T-helper 2 cell treated with Interferon-gamma antibody and Interleukin-4, amounts not matched to agents 5 μg/mL and 100 μg/mL, for 36 hours (primary cell): ENCODE data around the gene TMEM82.

Source experiments
- DNase-seq: peaks from one replicate; pipeline ENCODE4 v3.0.0; 2021; ENCODE audit warnings: low spot score
- H3K27ac Mint-ChIP-seq: one replicate; pipeline ENCODE4 v1.8.0; 2021; ENCODE audit warnings: mild to moderate bottlenecking, mixed read lengths
- H3K27me3 Mint-ChIP-seq: one replicate; pipeline ENCODE4 v1.8.0; 2021; ENCODE audit warnings: low read depth, mixed read lengths
- H3K36me3 Mint-ChIP-seq: one replicate; pipeline ENCODE4 v1.8.0; 2021; ENCODE audit warnings: low read depth, mixed read lengths
- H3K4me1 Mint-ChIP-seq: one replicate; pipeline ENCODE4 v1.8.0; 2021; ENCODE audit warnings: low read depth, mixed read lengths
- H3K4me3 Mint-ChIP-seq: one replicate; pipeline ENCODE4 v1.8.0; 2022; ENCODE audit warnings: mild to moderate bottlenecking, moderate library complexity, mixed read lengths
- H3K9me3 Mint-ChIP-seq: one replicate; pipeline ENCODE4 v1.8.0; 2021; ENCODE audit warnings: mixed read lengths

Gene TMEM82

GRCh38 chr1:15761366-15762128 lies 19.2 kb downstream of the TMEM82 start:
- Mint-ChIP-seq H3K27ac (no peak overlapping the region), H3K27me3 (peaks cover 37% of the 10 kb centered on the region), H3K4me1 (peaks cover 4% of the 10 kb centered on the region), H3K36me3 (no peaks in the 10 kb centered on the region), H3K9me3 (no peaks in the 10 kb centered on the region), H3K4me3 (no peak overlapping the region)
- no peak for DNase-seq

DNA sequence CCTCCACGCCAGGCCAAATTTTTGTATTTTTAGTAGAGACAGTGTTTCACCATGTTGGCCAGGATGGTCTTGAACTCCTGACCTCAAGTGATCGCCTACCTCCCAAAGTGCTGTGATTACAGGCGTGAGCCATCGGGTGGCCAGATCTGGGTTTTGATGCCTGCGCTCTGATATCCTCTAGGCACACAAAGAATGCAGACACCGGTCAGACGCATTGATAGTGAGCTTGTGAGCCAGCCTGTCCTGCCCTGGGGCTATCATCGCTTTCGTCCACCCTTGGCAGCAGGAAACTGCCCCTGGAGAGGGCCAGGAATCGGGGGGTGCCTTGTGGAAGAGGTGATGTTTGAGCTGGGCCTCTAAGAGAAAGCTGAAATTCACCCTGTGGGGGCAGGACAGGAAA lies 20.2 kb downstream of the TMEM82 start:
- H3K4me3 Mint-ChIP-seq: no peak overlapping the region
- no peak for DNase-seq
- H3K36me3 Mint-ChIP-seq: no peaks in the 10 kb centered on the region
- peaks cover 27% of the 10 kb centered on the region for H3K27me3 Mint-ChIP-seq
- peaks cover 2% of the 10 kb centered on the region for H3K4me1 Mint-ChIP-seq
- no peak overlapping the region for H3K27ac Mint-ChIP-seq
- no peaks in the 10 kb centered on the region for H3K9me3 Mint-ChIP-seq

DNA sequence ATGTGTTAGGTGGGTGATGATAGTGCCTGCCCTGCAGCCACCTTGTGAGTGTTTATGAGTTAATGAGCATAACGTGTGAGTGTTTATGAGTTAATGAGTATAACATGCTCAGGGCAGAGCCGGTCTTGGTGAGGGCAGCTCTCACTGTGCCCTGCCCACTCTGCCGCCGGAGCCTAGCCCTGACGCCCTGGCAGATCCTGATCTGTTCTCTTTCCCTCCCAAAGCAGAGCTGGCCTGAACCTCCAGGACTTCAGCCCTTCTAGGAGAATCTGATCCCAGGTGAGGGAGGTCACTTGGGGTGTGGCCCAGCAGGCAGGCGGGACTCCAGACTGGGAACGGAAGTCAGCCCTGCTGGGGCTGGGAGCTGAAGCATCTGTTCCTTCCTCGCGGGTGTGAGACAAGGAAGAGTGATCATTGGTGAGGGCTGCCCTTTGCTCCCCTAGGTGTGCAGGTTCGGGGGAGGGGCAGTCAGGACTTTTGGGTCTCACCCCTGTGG lies 22.0 kb downstream of the TMEM82 start:
- Mint-ChIP-seq H3K36me3 (no peaks in the 10 kb centered on the region), H3K27ac (no peak overlapping the region), H3K27me3 (peaks cover 23% of the 10 kb centered on the region)

DNA sequence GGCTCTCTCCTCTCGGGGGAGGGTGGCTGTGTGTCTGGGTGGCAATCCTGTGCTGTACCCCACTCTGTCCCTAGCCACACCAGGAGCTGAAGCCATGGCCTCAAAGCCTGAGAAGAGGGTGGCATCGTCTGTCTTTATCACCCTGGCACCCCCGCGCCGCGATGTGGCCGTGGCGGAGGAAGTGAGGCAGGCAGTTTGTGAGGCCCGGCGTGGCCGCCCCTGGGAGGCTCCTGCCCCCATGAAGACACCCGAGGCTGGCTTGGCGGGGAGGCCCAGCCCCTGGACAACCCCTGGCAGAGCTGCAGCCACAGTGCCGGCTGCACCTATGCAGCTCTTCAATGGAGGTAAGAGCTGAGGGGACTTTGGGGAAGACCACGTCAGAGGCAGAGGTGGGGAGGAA lies 22.6 kb downstream of the TMEM82 start:
- Mint-ChIP-seq H3K27ac (no peak overlapping the region), H3K27me3 (peaks cover 17% of the 10 kb centered on the region), H3K4me3 (no peak overlapping the region), H3K36me3 (no peaks in the 10 kb centered on the region), H3K4me1 (no peaks in the 10 kb centered on the region), H3K9me3 (no peaks in the 10 kb centered on the region)
- no peak for DNase-seq

More for the DNA sequence above, 22.0 kb downstream of the TMEM82 start:
- H3K4me1 Mint-ChIP-seq: no peaks in the 10 kb centered on the region
- no peaks in the 10 kb centered on the region for H3K9me3 Mint-ChIP-seq
- no peak overlapping the region for H3K4me3 Mint-ChIP-seq
- no peak for DNase-seq

DNA sequence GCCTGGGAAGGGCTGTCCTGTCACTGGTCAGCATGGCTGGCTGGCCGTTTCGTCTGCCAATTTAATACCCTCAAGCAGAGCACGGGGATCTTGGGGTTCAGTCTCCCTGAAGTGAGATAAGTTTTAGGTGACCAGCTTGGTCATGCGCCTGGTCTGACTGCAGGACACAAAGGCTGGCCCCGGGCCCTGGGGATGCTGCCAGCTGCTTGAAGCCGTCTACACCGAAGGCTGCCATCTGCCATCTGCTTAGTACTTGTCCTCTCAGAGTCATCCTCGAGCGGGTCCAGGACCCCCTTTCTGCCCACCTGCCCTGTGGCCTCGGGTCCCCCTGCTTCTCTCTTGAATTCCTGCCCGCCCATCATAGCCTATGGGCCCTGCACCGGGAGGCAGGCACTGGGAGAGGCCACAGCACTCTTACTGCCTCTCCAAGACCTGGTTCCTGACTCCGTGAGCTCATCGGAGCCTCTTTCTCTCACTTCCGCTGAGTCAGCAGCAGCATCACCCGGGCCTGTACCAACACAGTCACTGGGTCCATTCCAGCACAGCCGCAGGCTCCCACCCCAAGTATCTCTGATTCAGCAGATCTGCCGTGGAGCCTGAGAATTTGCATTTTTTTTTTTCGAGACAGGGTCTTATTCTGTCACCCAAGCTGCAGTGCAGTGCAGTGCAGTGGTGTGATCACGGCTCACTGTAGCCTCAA lies 23.3 kb downstream of the TMEM82 start:
- H3K36me3 Mint-ChIP-seq: no peaks in the 10 kb centered on the region
- no peak overlapping the region for H3K27ac Mint-ChIP-seq
- no peak for DNase-seq
- no peaks in the 10 kb centered on the region for H3K9me3 Mint-ChIP-seq
- no peaks in the 10 kb centered on the region for H3K4me1 Mint-ChIP-seq
- no peak overlapping the region for H3K4me3 Mint-ChIP-seq
- H3K27me3 Mint-ChIP-seq: peaks cover 12% of the 10 kb centered on the region

- H3K36me3 Mint-ChIP-seq: no peaks in the 10 kb centered on the region
- H3K9me3 Mint-ChIP-seq: no peaks in the 10 kb centered on the region
- H3K4me3 Mint-ChIP-seq: no peak overlapping the region
- H3K4me1 Mint-ChIP-seq: no peaks in the 10 kb centered on the region
- peaks cover 3% of the 10 kb centered on the region for H3K27me3 Mint-ChIP-seq
- no peak overlapping the region for H3K27ac Mint-ChIP-seq
- DNase-seq: no peak
Measured at GRCh38 chr1:15767941-15768340, 25.6 kb downstream of the TMEM82 start.

DNA sequence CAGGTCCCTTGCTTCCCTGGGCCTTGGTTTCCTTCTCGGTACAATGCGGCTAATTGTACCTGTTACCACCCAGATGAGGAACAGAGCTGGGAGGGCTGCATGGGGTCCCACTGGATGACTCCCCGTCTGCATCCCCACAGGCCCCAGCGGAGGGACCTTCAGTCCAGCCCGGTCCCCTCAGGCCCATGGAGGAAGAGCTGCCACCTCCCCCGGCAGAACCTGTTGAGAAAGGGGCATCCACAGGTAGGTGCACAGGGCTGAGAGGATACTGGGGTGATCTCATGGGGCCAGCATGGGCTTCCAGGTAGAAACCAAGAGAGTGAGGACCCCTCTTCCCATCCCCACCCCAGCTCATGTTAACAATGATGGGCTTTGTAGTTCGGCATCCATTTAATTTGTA lies 26.1 kb downstream of the TMEM82 start:
- Mint-ChIP-seq H3K9me3 (no peaks in the 10 kb centered on the region), H3K4me3 (no peak overlapping the region), H3K36me3 (no peaks in the 10 kb centered on the region), H3K27me3 (peaks cover 3% of the 10 kb centered on the region), H3K4me1 (no peaks in the 10 kb centered on the region), H3K27ac (no peak overlapping the region)
- DNase-seq: no peak

DNA sequence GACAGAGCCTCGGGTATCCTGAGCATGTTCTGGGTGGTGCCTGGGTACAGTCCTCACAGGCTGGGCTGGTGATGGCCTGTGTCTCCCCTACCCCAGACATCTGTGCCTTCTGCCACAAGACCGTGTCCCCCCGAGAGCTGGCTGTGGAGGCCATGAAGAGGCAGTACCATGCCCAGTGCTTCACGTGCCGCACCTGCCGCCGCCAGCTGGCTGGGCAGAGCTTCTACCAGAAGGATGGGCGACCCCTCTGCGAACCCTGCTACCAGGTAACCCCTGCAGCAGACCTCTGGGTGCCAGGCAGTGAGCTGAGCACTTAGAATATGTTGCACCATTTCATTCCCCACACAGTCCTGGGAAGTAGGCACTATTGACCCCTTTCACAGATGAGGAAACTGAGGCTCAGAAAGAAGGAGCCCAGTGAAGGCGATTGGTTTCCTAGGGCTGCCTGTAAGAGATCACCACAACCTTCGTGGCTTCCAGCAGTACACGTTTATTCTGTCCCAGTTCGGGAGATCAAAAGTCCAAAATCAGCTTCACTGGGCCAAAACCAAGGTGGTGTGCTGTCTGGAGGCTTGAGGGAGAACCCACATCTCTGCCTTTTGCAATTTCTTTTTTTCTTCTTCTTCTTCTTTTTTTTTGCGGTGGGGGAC lies 28.1 kb downstream of the TMEM82 start:
- H3K4me3 Mint-ChIP-seq: no peak overlapping the region
- no peaks in the 10 kb centered on the region for H3K9me3 Mint-ChIP-seq
- H3K36me3 Mint-ChIP-seq: no peaks in the 10 kb centered on the region
- no peaks in the 10 kb centered on the region for H3K4me1 Mint-ChIP-seq
- H3K27me3 Mint-ChIP-seq: peaks cover 3% of the 10 kb centered on the region
- DNase-seq: no peak
- no peak overlapping the region for H3K27ac Mint-ChIP-seq

GRCh38 chr1:15771836-15772515 lies 29.7 kb downstream of the TMEM82 start:
- Mint-ChIP-seq H3K27me3 (peaks cover 3% of the 10 kb centered on the region), H3K36me3 (no peaks in the 10 kb centered on the region), H3K27ac (no peak overlapping the region), H3K4me3 (no peak overlapping the region), H3K9me3 (no peaks in the 10 kb centered on the region), H3K4me1 (no peaks in the 10 kb centered on the region)
- DNase-seq: no peak

- H3K36me3 Mint-ChIP-seq: no peaks in the 10 kb centered on the region
- no peaks in the 10 kb centered on the region for H3K4me1 Mint-ChIP-seq
- no peaks in the 10 kb centered on the region for H3K9me3 Mint-ChIP-seq
- no peak for DNase-seq
- peaks cover 3% of the 10 kb centered on the region for H3K27me3 Mint-ChIP-seq
- no peak overlapping the region for H3K27ac Mint-ChIP-seq
- no peak overlapping the region for H3K4me3 Mint-ChIP-seq
Measured at GRCh38 chr1:15775706-15776105, 33.4 kb downstream of the TMEM82 start.

GRCh38 chr1:15777909-15778707 lies 35.8 kb downstream of the TMEM82 start:
- no peak overlapping the region for H3K27ac Mint-ChIP-seq
- no peaks in the 10 kb centered on the region for H3K9me3 Mint-ChIP-seq
- no peaks in the 10 kb centered on the region for H3K36me3 Mint-ChIP-seq
- DNase-seq: no peak
- no peaks in the 10 kb centered on the region for H3K4me1 Mint-ChIP-seq
- H3K27me3 Mint-ChIP-seq: peaks cover 3% of the 10 kb centered on the region
- H3K4me3 Mint-ChIP-seq: no peak overlapping the region

DNA sequence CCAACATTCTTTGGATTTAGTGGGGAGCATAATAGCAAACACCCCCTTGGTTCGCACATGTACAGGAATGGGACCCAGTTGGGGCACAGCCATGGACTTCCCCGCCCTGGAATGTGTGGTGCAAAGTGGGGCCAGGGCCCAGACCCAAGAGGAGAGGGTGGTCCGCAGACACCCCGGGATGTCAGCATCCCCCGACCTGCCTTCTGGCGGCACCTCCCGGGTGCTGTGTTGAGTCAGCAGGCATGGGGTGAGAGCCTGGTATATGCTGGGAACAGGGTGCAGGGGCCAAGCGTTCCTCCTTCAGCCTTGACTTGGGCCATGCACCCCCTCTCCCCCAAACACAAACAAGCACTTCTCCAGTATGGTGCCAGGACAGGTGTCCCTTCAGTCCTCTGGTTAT lies 43.4 kb downstream of the TMEM82 start:
- no peak overlapping the region for H3K27ac Mint-ChIP-seq
- H3K4me1 Mint-ChIP-seq: no peaks in the 10 kb centered on the region
- no peak overlapping the region for H3K4me3 Mint-ChIP-seq
- no peaks in the 10 kb centered on the region for H3K27me3 Mint-ChIP-seq
- DNase-seq: no peak
- H3K36me3 Mint-ChIP-seq: no peaks in the 10 kb centered on the region
- H3K9me3 Mint-ChIP-seq: no peaks in the 10 kb centered on the region

- no peaks in the 10 kb centered on the region for H3K9me3 Mint-ChIP-seq
- H3K27me3 Mint-ChIP-seq: no peaks in the 10 kb centered on the region
- no peak overlapping the region for H3K4me3 Mint-ChIP-seq
- no peak for DNase-seq
- H3K27ac Mint-ChIP-seq: no peak overlapping the region
- no peaks in the 10 kb centered on the region for H3K4me1 Mint-ChIP-seq
- H3K36me3 Mint-ChIP-seq: no peaks in the 10 kb centered on the region
Measured at GRCh38 chr1:15786581-15786980, 44.3 kb downstream of the TMEM82 start.
